Measurements from ENCODE around the gene IFNA1.

- TF ChIP-seq, protein P1, sequence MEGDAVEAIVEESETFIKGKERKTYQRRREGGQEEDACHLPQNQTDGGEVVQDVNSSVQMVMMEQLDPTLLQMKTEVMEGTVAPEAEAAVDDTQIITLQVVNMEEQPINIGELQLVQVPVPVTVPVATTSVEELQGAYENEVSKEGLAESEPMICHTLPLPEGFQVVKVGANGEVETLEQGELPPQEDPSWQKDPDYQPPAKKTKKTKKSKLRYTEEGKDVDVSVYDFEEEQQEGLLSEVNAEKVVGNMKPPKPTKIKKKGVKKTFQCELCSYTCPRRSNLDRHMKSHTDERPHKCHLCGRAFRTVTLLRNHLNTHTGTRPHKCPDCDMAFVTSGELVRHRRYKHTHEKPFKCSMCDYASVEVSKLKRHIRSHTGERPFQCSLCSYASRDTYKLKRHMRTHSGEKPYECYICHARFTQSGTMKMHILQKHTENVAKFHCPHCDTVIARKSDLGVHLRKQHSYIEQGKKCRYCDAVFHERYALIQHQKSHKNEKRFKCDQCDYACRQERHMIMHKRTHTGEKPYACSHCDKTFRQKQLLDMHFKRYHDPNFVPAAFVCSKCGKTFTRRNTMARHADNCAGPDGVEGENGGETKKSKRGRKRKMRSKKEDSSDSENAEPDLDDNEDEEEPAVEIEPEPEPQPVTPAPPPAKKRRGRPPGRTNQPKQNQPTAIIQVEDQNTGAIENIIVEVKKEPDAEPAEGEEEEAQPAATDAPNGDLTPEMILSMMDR (optimal IDR thresholded peaks at IDR 0.05 in 1 of 3, IDR thresholded peaks at IDR 0.05 in 1 of 3, conservative IDR thresholded peaks at IDR 0.05 in 1 of 3; ENCODE audit: extremely low read depth in 1 of 3, insufficient read depth in 2 of 3, low read length in 3 of 3) = no peak
- TF ChIP-seq EZH2 (IDR thresholded peaks at IDR 0.05; ENCODE audit: low read length) = no peak
These were observed 3.8 kb downstream of the IFNA1 start for GRCh38 chr9:21443849-21444625.
